Activated naive CD4-positive, alpha-beta T cell treated with anti-CD3 and anti-CD28 coated beads, Interleukin-2, amount 50 U/mL, for 16 hours (primary cell): Measurements from ENCODE around the gene ZFAND5.

Experiments
- DNase-seq: peaks from one replicate; pipeline ENCODE4 v3.0.0-alpha.2; 2020

The ZFAND5 gene

GRCh38 chr9:72362680-72363139, 2.3 kb downstream of the ZFAND5 start:
- peak; percentile 45 for DNase-seq

GRCh38 chr9:72362118-72362531, 2.9 kb downstream of the ZFAND5 start:
- DNase-seq = no peak

- no peak for DNase-seq
These were observed 3.8 kb downstream of the ZFAND5 start for GRCh38 chr9:72361217-72361616.

- DNase-seq = no peak
These were observed 4.7 kb downstream of the ZFAND5 start for GRCh38 chr9:72360324-72360723.

- no peak for DNase-seq
These were observed 8.9 kb downstream of the ZFAND5 start for GRCh38 chr9:72356041-72356582.

GRCh38 chr9:72355153-72355552, 9.9 kb downstream of the ZFAND5 start:
- no peak for DNase-seq

GRCh38 chr9:72354704-72355103, 10.3 kb downstream of the ZFAND5 start:
- no peak for DNase-seq

- no peak for DNase-seq
These were observed 11.4 kb downstream of the ZFAND5 start for GRCh38 chr9:72353455-72354116.

- DNase-seq = no peak
These were observed 12.1 kb downstream of the ZFAND5 start for GRCh38 chr9:72352911-72353388.

GRCh38 chr9:72351538-72352453, 13.2 kb downstream of the ZFAND5 start:
- no peak for DNase-seq

GRCh38 chr9:72349911-72350310, 15.1 kb downstream of the ZFAND5 start:
- no peak for DNase-seq

- no peak for DNase-seq
These were observed 15.8 kb downstream of the ZFAND5 start for GRCh38 chr9:72349240-72349639.

GRCh38 chr9:72346333-72346732, 18.7 kb downstream of the ZFAND5 start:
- DNase-seq = no peak

- DNase-seq = no peak
These were observed 26.4 kb downstream of the ZFAND5 start for GRCh38 chr9:72338631-72339030.

- no peak for DNase-seq
These were observed 27.7 kb downstream of the ZFAND5 start for GRCh38 chr9:72337286-72337685.

- no peak for DNase-seq
These were observed 30.2 kb downstream of the ZFAND5 start for GRCh38 chr9:72334658-72335337.

GRCh38 chr9:72333709-72334108, 31.3 kb downstream of the ZFAND5 start:
- no peak for DNase-seq

GRCh38 chr9:72333197-72333596, 31.8 kb downstream of the ZFAND5 start:
- DNase-seq = no peak

- no peak for DNase-seq
These were observed 32.7 kb downstream of the ZFAND5 start for GRCh38 chr9:72332351-72332750.

GRCh38 chr9:72327631-72328030, 37.4 kb downstream of the ZFAND5 start:
- no peak for DNase-seq

GRCh38 chr9:72326641-72327040, 38.4 kb downstream of the ZFAND5 start:
- no peak for DNase-seq

- no peak for DNase-seq
These were observed 40.0 kb downstream of the ZFAND5 start for GRCh38 chr9:72324974-72325373.

GRCh38 chr9:72322678-72323077, 42.3 kb downstream of the ZFAND5 start:
- no peak for DNase-seq
